IgD-negative memory B cell (primary cell): ENCODE results near the gene KCNK15. TPM values are rescaled to one million over a fixed set of nuclear protein-coding genes. Genes with fewer than 3 reads are reported as not detected.
"Not testable (repeated sequence)": the region's sequence is repeated elsewhere in the genome, so short reads cannot be mapped to it uniquely, and the experiment has no call there.

Experiments
- H3K27ac Mint-ChIP-seq, 3 donors: one replicate each; pipeline ENCODE4 v1.8.0; 2020 to 2022; ENCODE audit warnings: mild to moderate bottlenecking in 3 of 3, mixed read lengths in 3 of 3, moderate library complexity in 1 of 3
- H3K27me3 Mint-ChIP-seq: one replicate; pipeline ENCODE4 v1.8.0; 2021; ENCODE audit warnings: mixed read lengths
- H3K36me3 Mint-ChIP-seq: one replicate; pipeline ENCODE4 v1.8.0; 2020; ENCODE audit warnings: mild to moderate bottlenecking, mixed read lengths
- H3K4me1 Mint-ChIP-seq, 3 donors: one replicate each; pipeline ENCODE4 v1.8.0; 2020 to 2022; ENCODE audit warnings: mixed read lengths in 3 of 3, mild to moderate bottlenecking in 1 of 3
- H3K4me3 Mint-ChIP-seq, 4 donors: one replicate each; pipeline ENCODE4 v1.8.0; 2020 to 2022; ENCODE audit warnings: mild to moderate bottlenecking in 4 of 4, mixed read lengths in 4 of 4, moderate library complexity in 3 of 4
- H3K9me3 Mint-ChIP-seq, 3 donors: one replicate each; pipeline ENCODE4 v1.8.0; 2020 to 2021; ENCODE audit warnings: mixed read lengths in 3 of 3, mild to moderate bottlenecking in 1 of 3
- polyA plus RNA-seq: library from polyadenylated mRNA; unstranded; fragments of 300-500 nt; fragmentation: Illumina TruSeq; gene quantifications from one replicate; pipeline ENCODE4 v1.2.3, GENCODE V29; 2021

KCNK15 gene
- polyA plus RNA-seq, 1 donor from 2014 or later, result not detected

DNA sequence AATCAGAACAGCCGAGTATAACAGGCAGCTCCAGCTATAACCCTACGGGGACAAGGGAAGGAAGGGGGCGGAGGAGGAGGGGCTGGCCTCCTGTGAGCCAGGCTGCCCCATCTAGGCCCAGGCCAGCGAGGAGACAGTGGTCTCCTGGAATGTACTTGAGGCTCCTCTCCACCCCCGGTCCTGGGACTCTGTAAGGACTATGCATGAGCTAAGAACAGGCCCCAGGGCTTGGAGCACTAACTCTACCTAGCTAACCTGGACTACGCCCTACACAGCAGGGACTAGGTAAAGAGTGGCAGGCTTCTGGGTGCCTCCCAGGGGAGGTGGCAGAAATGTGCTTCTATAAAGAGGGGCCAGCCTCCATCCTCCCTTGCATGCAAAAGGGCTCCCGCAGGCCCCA lies 8.9 kb downstream of the KCNK15 start:
- no peak overlapping the region for H3K4me3 Mint-ChIP-seq
- H3K27me3 Mint-ChIP-seq, result peaks cover 6% of the 10 kb centered on the region
- peaks cover 2% of the 10 kb centered on the region for H3K36me3 Mint-ChIP-seq
- H3K4me1 Mint-ChIP-seq, result no peaks in the 10 kb centered on the region
- H3K9me3 Mint-ChIP-seq, result peaks cover 0 to 2% (median 0%) of the 10 kb centered on the region in 3 donors
- H3K27ac Mint-ChIP-seq, result no peak overlapping the region

DNA sequence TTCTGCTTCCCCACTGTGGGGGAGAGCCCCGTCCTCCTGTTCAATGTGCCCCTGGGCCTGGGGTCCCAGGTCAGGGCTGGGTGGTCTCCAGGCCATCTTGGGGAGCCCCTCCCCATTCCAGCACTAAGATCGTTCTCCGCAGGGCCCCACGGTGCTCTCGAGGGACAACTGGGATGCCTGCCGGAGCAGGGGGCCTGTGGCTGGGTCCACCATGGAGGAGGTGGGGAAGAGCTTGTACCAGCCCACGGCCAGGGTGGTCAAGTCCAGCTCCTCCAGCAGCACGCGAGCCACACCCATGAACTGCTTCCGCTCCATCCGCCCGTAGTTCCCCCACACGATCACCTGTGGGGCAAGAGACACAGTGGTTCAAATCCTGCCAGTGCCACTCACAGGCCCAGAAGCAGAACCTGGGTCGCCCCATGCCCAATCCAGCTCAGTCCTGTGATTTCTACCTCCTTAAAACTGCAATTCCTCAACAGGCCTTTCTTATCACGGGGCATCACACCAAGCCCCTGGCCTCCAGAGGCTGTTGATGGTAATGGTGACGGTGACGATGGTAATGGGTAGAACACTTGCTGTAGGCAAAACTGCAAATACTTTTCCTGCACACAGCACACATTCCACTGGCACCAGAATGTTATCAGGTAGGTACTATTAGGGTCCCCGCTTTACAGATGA lies 10.5 kb downstream of the KCNK15 start:
- peaks cover 5% of the 10 kb centered on the region for H3K27me3 Mint-ChIP-seq
- no peaks in the 10 kb centered on the region for H3K4me1 Mint-ChIP-seq
- no peak overlapping the region for H3K27ac Mint-ChIP-seq
- H3K4me3 Mint-ChIP-seq, result no peak overlapping the region
- peaks cover 2% of the 10 kb centered on the region for H3K36me3 Mint-ChIP-seq
- H3K9me3 Mint-ChIP-seq, result peaks cover 0 to 2% (median 0%) of the 10 kb centered on the region in 3 donors

DNA sequence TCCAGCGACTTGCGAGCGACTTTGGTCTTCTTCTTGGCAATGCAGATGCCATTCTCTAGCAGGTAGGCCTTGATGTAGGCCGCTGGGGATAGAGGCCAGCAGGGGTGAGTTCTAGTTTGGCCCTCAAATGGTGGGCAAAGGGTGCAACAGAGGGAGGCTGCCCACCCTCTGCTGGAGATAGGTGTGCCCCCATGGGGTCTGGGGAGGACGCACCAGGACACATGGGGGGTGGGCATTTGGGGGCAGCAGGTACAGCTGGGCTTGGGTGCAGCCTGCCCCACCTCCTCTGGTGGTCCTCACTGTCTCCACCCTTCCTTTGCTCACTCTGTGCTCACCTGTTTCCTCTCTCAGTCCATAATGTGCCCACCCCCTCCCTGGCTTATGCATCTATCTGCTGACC lies 11.3 kb downstream of the KCNK15 start:
- peaks cover 2% of the 10 kb centered on the region for H3K36me3 Mint-ChIP-seq
- no peak overlapping the region for H3K4me3 Mint-ChIP-seq
- H3K4me1 Mint-ChIP-seq, result no peaks in the 10 kb centered on the region
- peaks cover 0 to 2% (median 0%) of the 10 kb centered on the region in 3 donors for H3K9me3 Mint-ChIP-seq
- peaks cover 5% of the 10 kb centered on the region for H3K27me3 Mint-ChIP-seq
- H3K27ac Mint-ChIP-seq, result no peak overlapping the region

DNA sequence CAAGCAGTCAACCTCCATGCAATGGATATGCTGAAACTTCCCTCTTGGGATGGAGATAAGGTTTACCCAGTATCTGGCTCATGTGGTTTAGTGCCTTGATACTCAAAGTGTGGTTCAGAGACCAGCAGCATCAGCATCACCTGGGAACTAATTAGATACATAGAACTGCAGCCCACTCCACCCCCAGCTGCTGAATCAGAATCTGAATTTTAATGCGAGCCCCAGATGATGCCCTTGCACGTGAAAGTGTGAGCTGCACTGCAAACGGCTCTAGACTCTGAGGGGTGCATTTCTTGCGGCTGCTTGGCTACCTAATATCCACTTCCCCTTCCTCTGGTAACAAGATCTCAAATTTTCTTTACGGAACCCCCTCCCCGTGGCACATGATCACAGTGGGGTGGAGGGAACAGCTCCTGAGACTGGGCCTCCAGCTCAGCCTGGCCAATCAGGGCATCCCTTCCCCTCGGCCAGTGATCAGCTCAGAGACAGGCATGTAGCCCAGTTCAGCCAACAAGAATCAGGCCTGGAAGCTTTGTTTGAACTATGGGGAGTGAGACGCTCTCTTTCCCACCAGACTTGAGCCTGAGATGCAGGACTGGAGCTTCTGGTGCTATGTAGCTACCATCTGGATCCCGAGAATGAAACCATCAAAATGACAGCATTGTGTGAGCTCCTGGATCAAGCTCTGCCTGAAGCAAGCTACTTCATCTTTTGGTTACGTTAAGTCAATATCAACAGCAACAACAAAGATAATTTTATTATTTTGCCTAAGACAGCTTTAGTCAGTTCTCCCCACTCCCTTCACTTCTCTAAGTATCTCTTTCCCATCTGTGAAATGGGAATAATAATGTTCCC lies 12.8 kb downstream of the KCNK15 start:
- H3K27me3 Mint-ChIP-seq, result peaks cover 4% of the 10 kb centered on the region
- H3K27ac Mint-ChIP-seq, result no peak overlapping the region
- H3K36me3 Mint-ChIP-seq, result peaks cover 2% of the 10 kb centered on the region
- H3K4me3 Mint-ChIP-seq, result no peak overlapping the region
- H3K9me3 Mint-ChIP-seq, result peaks cover 0 to 2% (median 0%) of the 10 kb centered on the region in 3 donors
- no peaks in the 10 kb centered on the region for H3K4me1 Mint-ChIP-seq

DNA sequence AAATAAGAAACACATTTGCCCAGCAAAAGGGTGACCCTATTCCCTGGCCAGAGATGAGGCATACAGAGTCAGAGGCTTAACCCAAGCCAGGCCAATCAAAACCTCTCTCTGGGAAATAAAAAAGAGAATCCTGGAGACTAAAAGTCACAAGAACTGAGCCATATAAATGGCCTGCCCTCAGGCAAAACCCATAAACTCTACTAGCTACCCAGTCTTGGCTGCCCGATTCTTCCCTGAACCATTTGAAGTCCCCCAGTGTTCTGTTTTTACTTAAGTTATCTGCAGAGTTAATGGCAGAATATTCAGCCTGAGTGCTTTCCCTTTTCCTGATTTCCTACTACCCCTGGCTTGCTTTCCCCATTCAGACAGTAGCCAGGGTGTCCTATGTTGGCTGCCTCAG lies 13.9 kb downstream of the KCNK15 start:
- Mint-ChIP-seq H3K36me3 (peaks cover 2% of the 10 kb centered on the region), H3K4me3 (no peak overlapping the region), H3K9me3 (peaks cover 0 to 2% (median 0%) of the 10 kb centered on the region in 3 donors), H3K27me3 (peaks cover 4% of the 10 kb centered on the region), H3K4me1 (no peaks in the 10 kb centered on the region), H3K27ac (no peak overlapping the region)

DNA sequence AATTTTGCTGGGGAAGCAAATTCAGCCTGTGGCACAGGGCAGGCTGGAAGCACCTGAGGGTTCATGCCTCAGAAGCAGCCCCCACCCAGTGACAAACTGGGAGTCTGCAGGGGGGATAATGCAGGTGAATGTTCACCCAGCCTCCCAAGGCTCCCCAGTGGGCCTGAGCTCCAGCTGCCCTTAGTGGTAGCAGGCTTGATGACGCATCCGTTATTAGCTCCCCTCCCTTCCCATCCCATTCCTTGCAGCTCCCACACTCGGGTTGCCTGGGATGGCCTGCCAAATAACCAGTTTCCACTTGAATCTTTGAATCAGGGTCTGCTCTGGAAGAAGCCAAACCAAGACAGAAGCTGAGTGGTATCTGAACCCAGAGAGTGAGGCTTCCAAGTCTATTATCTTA lies 15.8 kb downstream of the KCNK15 start:
- H3K27ac Mint-ChIP-seq, result no peak overlapping the region
- peaks cover 0 to 2% (median 0%) of the 10 kb centered on the region in 3 donors for H3K9me3 Mint-ChIP-seq
- no peak overlapping the region for H3K4me3 Mint-ChIP-seq
- peaks cover 2% of the 10 kb centered on the region for H3K36me3 Mint-ChIP-seq
- peaks cover 7% of the 10 kb centered on the region for H3K27me3 Mint-ChIP-seq
- no peaks in the 10 kb centered on the region for H3K4me1 Mint-ChIP-seq

DNA sequence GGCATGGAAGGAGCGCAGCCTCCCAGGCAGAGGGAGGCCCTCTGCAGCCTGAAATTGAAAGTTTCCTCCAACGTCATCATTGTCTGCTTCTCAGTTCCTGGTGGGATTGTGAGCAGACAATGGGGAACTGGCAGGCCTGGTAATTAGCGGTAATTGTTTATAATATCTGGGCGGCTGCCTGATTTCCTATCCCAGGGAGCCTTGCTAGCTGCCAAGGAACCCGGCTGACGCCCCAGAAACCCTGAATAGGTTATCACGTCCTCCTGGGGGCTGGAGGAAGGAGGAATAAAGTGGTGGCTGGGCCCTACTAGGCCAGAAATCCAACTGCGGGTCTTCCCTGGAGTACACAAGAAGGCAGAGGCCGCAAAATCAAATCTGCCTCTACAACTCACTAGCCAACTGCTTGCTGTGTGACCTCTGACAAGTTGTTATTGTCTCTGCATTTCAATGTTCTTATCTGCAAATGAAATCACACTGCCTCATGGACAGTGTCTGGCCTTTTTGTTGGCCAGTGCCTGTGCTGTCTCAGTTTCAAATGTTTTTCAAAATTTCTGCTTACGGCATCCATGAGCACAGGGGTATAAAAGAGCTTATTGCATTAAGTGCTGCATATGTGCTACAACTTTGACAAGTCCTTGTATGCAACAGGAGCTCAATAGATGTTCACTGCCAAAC lies 16.9 kb downstream of the KCNK15 start:
- no peaks in the 10 kb centered on the region for H3K36me3 Mint-ChIP-seq
- H3K4me3 Mint-ChIP-seq, result no peak overlapping the region
- no peak overlapping the region for H3K27ac Mint-ChIP-seq
- H3K4me1 Mint-ChIP-seq, result no peaks in the 10 kb centered on the region
- no peaks in the 10 kb centered on the region for H3K9me3 Mint-ChIP-seq
- peaks cover 6% of the 10 kb centered on the region for H3K27me3 Mint-ChIP-seq

DNA sequence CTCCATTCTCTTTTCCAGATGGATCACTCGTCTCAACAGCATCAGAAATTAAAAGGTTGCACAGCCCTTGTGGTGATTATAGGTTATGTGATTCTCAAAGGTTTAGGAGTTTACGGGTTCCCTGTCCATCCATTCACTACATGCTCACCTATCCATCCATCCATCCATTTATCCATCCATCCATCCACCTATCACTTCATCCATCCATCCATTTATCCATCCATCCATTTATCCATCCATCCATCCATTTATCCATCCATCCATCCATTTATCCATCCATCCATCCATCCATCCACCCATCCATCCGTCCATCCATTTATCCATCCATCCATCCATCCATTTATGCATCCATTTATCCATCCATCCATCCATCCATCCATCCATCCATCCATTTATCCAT lies 18.1 kb downstream of the KCNK15 start:
- H3K27ac Mint-ChIP-seq, H3K36me3 Mint-ChIP-seq, H3K27me3 Mint-ChIP-seq, H3K4me1 Mint-ChIP-seq, H3K4me3 Mint-ChIP-seq, H3K9me3 Mint-ChIP-seq: not testable (repeated sequence)

DNA sequence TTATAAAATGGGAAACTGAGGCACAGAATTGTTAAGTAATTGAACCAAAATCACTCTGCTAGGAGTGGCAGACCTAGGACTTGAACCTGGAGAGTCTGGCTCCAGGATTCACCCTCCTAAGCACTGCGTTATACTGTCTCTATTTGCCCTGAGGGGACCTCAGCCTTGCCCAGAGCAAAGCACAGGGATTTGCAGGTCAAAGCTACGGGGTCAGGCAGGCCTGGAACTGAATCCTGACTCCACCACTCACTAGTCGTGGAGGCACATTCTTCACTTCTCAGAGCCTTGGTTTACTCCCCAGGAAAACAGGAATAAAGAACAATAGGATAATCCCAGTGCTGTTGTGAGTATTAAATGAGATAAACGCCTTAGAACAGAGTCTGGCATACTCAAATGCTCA lies 19.4 kb downstream of the KCNK15 start:
- Mint-ChIP-seq H3K36me3 (no peaks in the 10 kb centered on the region), H3K9me3 (no peaks in the 10 kb centered on the region), H3K4me1 (peaks cover 4 to 13% (median 13%) of the 10 kb centered on the region in 3 donors), H3K4me3 (no peak overlapping the region), H3K27ac (no peak overlapping the region), H3K27me3 (peaks cover 4% of the 10 kb centered on the region)

DNA sequence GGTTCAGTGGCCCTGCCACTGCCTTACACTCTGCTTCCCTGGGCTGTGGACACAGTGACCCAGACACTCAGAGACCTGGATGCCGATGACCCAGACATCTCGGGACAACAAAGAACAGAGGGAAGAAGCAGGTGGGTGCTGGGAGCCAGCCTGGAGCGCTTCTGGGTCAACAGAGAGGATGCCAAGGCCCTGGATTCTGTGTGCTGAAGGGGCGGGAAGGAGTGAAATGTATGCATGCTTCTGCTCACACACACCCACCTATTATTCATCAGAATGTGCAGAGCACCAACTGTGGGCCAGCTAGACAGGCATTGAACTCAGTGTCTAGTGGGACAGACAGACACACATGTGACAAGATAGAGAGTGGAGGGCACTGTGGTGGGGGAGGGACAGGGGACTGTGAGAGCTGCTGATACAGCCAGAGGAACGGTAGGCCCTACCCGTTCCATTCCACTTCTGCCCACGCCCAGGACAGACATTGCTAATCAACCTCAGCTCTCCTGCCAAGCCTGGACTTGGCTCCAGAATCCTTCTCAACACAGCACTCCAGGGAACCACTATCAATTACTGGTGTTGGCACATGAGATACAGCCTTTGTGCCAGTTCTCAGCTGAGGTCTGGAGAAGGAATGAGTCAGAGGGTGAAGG lies 20.2 kb downstream of the KCNK15 start:
- Mint-ChIP-seq H3K4me1 (peaks cover 10 to 17% (median 15%) of the 10 kb centered on the region in 3 donors), H3K36me3 (no peaks in the 10 kb centered on the region), H3K4me3 (no peak overlapping the region), H3K27ac (peak overlapping the region in 1 of 3 donors; percentile 47), H3K9me3 (no peaks in the 10 kb centered on the region), H3K27me3 (peaks cover 4% of the 10 kb centered on the region)

DNA sequence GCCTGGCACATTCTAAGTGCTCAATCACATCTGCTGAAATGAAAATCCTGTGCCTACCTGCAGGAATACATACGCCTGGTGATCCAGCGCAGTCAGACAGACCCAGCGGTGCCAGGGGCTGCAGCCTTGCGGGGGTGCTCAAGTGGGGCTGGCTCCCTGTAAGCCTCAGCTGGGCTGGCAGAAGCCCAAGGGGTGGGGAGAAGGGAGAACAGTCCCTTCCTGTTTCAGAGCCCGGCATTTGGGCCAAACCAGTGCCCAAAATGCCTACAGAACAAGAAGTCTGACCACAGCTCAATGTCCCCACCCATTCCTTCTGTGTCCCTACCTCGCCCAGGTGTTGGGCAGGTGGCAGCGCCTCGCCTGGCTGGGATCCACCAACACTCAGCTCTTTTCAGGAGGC lies 22.6 kb downstream of the KCNK15 start:
- Mint-ChIP-seq H3K36me3 (no peaks in the 10 kb centered on the region), H3K4me3 (no peak overlapping the region), H3K27ac (no peak overlapping the region), H3K27me3 (peaks cover 11% of the 10 kb centered on the region), H3K9me3 (no peaks in the 10 kb centered on the region), H3K4me1 (peaks cover 11 to 22% (median 15%) of the 10 kb centered on the region in 3 donors)

DNA sequence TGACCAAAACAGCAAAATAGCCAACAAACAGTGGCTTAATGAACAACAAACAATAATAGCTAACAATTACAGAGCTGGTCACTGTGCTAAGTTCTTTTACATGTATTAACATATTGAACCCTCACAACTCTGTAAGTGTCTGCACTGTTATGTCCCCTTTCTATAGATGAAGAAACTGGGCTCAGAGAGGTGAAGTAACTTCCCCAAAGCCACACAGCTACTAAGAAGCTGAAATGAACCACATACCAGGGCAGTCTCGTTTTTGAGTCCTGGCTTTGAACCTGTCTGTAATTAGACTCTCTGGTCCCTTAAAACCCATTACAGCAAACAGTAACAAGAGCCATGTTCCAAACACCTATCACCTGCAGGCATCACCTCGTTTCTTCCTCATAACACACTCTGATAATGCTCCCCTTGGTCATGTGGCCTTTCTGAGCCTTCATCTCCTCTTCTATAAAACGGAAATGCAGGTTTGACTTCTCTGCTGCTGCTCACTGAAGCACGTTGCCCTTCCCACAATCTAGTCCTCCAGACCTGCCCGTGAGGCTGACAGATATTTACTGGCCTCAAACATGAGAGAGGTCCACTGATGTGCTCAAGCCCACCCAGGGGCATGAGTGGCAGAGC lies 23.3 kb downstream of the KCNK15 start:
- no peaks in the 10 kb centered on the region for H3K36me3 Mint-ChIP-seq
- no peaks in the 10 kb centered on the region for H3K9me3 Mint-ChIP-seq
- H3K27me3 Mint-ChIP-seq, result peaks cover 11% of the 10 kb centered on the region
- H3K4me1 Mint-ChIP-seq, result peaks cover 11 to 22% (median 15%) of the 10 kb centered on the region in 3 donors
- no peak overlapping the region for H3K27ac Mint-ChIP-seq
- H3K4me3 Mint-ChIP-seq, result no peak overlapping the region

DNA sequence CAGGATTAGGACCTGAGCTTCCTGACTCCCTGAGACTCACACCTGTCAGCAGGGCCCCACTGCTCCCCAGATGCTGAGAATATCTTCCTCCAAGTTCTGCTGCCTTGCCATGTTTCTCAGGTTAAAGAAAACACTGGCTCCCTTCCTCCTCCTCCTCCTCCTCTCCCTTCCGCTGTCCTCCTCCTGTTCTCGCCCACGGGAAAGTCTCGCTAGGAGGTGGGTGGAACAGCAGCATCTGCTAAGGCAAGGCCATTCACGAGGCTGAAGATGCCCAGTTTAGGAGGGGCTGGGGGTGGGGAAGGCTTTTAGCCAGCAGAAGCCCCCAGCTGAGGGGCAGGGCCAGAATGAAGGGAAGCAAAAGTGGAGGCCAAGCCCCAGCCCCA lies 23.8 kb downstream of the KCNK15 start:
- Mint-ChIP-seq H3K36me3 (no peaks in the 10 kb centered on the region), H3K4me3 (peak overlapping the region in 1 of 4 donors; percentile 34), H3K27ac (no peak overlapping the region), H3K27me3 (peaks cover 11% of the 10 kb centered on the region), H3K9me3 (no peaks in the 10 kb centered on the region), H3K4me1 (peaks cover 11 to 22% (median 15%) of the 10 kb centered on the region in 3 donors)

DNA sequence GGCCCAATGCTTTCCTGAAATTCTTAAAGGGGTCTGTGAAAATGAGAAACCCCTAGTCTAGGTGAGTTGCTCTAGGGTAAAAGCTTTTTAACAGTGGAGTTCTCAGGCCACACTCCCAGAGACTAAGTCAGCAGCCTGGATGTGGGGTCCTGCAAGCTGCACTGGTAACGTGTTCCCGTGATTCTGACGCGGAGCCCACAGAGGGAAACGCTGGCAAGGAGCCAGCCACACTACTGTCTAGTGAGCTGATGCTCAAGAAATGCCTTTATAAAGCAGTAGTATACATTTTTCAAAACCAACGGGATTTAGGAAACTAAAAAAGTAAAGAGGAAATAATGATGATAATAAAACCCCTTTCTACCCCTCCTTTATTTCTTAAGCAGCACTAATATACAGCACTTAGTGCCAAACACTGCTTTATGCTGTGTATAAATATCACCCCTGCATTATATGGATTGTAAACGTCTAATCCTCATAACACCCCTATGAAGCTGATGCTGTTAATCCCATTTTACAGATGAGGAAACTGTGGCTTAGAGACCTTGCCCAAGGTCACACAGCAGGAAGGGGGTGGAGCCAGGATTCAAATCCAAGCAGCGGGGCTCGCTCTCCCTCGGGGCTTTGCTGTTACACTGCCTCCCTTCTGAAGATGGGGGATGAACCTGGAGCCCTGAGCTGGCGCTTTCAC lies 25.0 kb downstream of the KCNK15 start:
- H3K9me3 Mint-ChIP-seq, result no peaks in the 10 kb centered on the region
- H3K4me3 Mint-ChIP-seq, result no peak overlapping the region
- H3K36me3 Mint-ChIP-seq, result no peaks in the 10 kb centered on the region
- peaks cover 12% of the 10 kb centered on the region for H3K27me3 Mint-ChIP-seq
- H3K27ac Mint-ChIP-seq, result no peak overlapping the region
- peaks cover 11 to 22% (median 15%) of the 10 kb centered on the region in 3 donors for H3K4me1 Mint-ChIP-seq
